ENCODE measurements around the gene SLC34A3.

- TF ChIP-seq, protein P1, sequence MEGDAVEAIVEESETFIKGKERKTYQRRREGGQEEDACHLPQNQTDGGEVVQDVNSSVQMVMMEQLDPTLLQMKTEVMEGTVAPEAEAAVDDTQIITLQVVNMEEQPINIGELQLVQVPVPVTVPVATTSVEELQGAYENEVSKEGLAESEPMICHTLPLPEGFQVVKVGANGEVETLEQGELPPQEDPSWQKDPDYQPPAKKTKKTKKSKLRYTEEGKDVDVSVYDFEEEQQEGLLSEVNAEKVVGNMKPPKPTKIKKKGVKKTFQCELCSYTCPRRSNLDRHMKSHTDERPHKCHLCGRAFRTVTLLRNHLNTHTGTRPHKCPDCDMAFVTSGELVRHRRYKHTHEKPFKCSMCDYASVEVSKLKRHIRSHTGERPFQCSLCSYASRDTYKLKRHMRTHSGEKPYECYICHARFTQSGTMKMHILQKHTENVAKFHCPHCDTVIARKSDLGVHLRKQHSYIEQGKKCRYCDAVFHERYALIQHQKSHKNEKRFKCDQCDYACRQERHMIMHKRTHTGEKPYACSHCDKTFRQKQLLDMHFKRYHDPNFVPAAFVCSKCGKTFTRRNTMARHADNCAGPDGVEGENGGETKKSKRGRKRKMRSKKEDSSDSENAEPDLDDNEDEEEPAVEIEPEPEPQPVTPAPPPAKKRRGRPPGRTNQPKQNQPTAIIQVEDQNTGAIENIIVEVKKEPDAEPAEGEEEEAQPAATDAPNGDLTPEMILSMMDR (IDR thresholded peaks at IDR 0.05): no peak
- TF ChIP-seq POLR2A (IDR thresholded peaks at IDR 0.05): no peak
These were observed 4.9 kb downstream of the SLC34A3 start for GRCh38 chr9:137235424-137236237.

Data from thyroid gland (tissue), 4 donors.